Natural killer cell treated with Interleukin-12 subunit alpha and Interleukin-12 subunit beta and Interleukin-15 and Interleukin-18, amount 100 ng/mL, for 72 hours (primary cell): ENCODE data around the gene CTSG. TPM values are rescaled to one million over a fixed set of nuclear protein-coding genes. Genes with fewer than 3 reads are reported as not detected.

Experiments used
- total RNA-seq, 2 donors: library from RNA; stranded (reverse); gene quantifications; one replicate each; pipeline ENCODE4 v1.2.3, GENCODE V29; 2022

CTSG gene
- total RNA-seq, 2 donors from 2014 or later, result not detected

Other genes starting within 250 kb of the CTSG start
- gene ADCY4, start 241.2 kb downstream of the CTSG start, total RNA-seq, result 1 to 10 TPM; 1.0 to 1.9 TPM
- 10 to 100 TPM; 12.5 to 15.5 TPM for gene RIPK3, start 236.3 kb downstream of the CTSG start, total RNA-seq
- gene NFATC4, start 208.1 kb downstream of the CTSG start, total RNA-seq, result not detected
- under 1 TPM in 1 of 2 donors, not detected in 1; 0.11 TPM for gene NYNRIN, start 177.2 kb downstream of the CTSG start, total RNA-seq
- 10 to 100 TPM in 1 of 2 donors, 1 to 10 TPM in 1; 5.3 to 10.9 TPM for gene CBLN3, start 146.6 kb downstream of the CTSG start, total RNA-seq
- gene KHNYN, start 146.3 kb downstream of the CTSG start, total RNA-seq, result 10 to 100 TPM; 61.7 to 65.3 TPM
- gene SDR39U1, start 133.5 kb downstream of the CTSG start, total RNA-seq, result 10 to 100 TPM; 33.2 to 50.7 TPM
- not detected for gene CMA1, start 68.0 kb downstream of the CTSG start, total RNA-seq
- 10 to 100 TPM; 20.8 to 37.3 TPM for gene GZMH, start 33.4 kb upstream of the CTSG start, total RNA-seq
- 1,000 to 10,000 TPM; 1,173 to 2,090 TPM for gene GZMB, start 57.9 kb upstream of the CTSG start, total RNA-seq